ENCODE data around the gene NPAS4. TPM values are rescaled to one million over a fixed set of nuclear protein-coding genes. Genes with fewer than 3 reads are reported as not detected.
A peak's percentile ranks its signal among the peaks of the same experiment; 100 is the strongest.

NPAS4 gene
- 0.03 and 0.08 TPM in 2 replicates for polyA plus RNA-seq (2012; rRNA removed)
- polyA plus RNA-seq (2012; cell fraction: cytosol; rRNA removed) = 0.01 TPM in 1 of 2 replicates, not detected in the other
- 0.12 and 0.21 TPM in 2 replicates for polyA plus RNA-seq (2012; cell fraction: nucleus; rRNA removed)

DNA sequence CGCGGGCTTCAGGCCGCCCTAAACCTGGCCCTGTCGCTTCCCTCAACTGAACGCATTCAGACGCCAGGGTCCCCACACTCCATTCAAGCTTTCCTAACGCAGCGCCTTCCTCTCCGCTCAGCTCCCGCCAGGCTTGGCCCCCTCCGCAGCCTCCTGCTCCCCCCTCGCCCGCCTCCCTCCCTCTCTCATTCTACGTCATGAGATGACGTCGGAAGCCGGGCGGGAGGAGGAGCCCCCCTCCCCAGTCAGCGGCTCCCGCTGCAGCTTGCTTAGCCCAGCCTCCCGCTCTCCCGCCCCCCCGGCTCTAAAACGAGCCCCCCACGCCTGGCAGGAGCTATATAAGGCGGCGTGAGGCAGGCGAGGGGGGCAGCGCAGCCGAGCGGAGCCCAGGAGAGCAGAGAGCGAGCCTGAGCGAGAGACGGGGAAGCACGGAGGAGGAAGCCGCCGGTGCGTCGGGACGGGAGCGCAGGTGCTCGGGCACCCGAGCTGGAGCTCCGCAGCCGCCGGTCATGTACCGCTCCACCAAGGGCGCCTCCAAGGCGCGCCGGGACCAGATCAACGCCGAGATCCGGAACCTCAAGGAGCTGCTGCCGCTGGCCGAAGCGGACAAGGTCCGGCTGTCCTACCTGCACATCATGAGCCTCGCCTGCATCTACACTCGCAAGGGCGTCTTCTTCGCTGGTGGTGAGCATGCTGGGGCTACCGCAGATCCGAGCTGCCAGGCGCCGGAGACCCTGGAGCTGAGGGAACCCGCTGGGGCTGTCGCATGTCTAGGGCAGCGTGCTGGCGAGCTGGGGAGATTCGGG lies at the start of gene NPAS4:
NPAS4 (plus strand) TSS at position 365 of the 806 bp plus-strand sequence; CDS start at position 510, 145 bp downstream.
- Histone ChIP-seq H3K79me2 (ENCODE audit: insufficient read depth) (no peaks in the 10 kb centered on the region), H3F3A (replicated peaks; ENCODE audit: insufficient read depth) (peaks cover 21% of the 10 kb centered on the region), H3K4me2 (peak within 1 kb of the TSS; percentile 70; the same call in 1 of the 2 replicates), H3K9me2 (no peaks in the 10 kb centered on the region), H3K4me1 (ENCODE audit: control insufficient read depth in 1 of 2, insufficient read depth in 2 of 2, low read depth in 1 of 2, low read length in 1 of 2) (peaks cover 4 to 14% of the 10 kb centered on the region in 2 experiments; a peak in 2 of 4 replicates), H3K9ac (no peak within 1 kb of the TSS), H3K27ac (ENCODE audit: low read depth in 2 of 2, low read length in 1 of 2) (no peak within 1 kb of the TSS), H3K9me3 (no peaks in the 10 kb centered on the region), H3K4me3 (ENCODE audit: low read depth in 2 of 2, low read length in 1 of 2) (peak within 1 kb of the TSS in 1 of 2 experiments; percentile 36; a peak in 2 of 4 replicates), H3K36me3 (replicated peaks in 1 of 2; ENCODE audit: control insufficient read depth in 1 of 2, insufficient read depth in 2 of 2, low read length in 1 of 2) (no peaks in the 10 kb centered on the region), H4K20me1 (ENCODE audit: insufficient read depth) (peaks cover 32% of the 10 kb centered on the region), H2AFZ (ENCODE audit: low read depth) (no peak within 1 kb of the TSS), H3K27me3 (ENCODE audit: insufficient read depth) (peaks cover 24% of the 10 kb centered on the region)
- POLR2A ChIA-PET = interaction anchor here (0.6 to 1.1 kb wide), 3 partner anchors 10 to 104 kb away, joined by 3 to 4 read pairs (median 3); partner anchors contain the start of gene CD248
- no peak for TF ChIP-seq SMC3 (IDR thresholded peaks at IDR 0.05; ENCODE audit: low read depth, low read length)
- no peak for TF ChIP-seq YY1 (IDR thresholded peaks at IDR 0.05; ENCODE audit: low read depth)
- TF ChIP-seq, protein P1, sequence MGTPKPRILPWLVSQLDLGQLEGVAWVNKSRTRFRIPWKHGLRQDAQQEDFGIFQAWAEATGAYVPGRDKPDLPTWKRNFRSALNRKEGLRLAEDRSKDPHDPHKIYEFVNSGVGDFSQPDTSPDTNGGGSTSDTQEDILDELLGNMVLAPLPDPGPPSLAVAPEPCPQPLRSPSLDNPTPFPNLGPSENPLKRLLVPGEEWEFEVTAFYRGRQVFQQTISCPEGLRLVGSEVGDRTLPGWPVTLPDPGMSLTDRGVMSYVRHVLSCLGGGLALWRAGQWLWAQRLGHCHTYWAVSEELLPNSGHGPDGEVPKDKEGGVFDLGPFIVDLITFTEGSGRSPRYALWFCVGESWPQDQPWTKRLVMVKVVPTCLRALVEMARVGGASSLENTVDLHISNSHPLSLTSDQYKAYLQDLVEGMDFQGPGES (IDR thresholded peaks at IDR 0.05; ENCODE audit: low read depth, low read length) = no peak
- TF ChIP-seq CHD2 (IDR thresholded peaks at IDR 0.05; ENCODE audit: low read length, partially characterized antibody) = no peak
- no peak for TF ChIP-seq FOXJ3 (CRISPR knock-in tag; IDR thresholded peaks at IDR 0.05)
- no peak for TF ChIP-seq FOXM1 (IDR thresholded peaks at IDR 0.05; ENCODE audit: low read depth)
- no peak for TF ChIP-seq GATA2 (CRISPR knock-in tag; IDR thresholded peaks at IDR 0.05)
- TF ChIP-seq MXI1 (IDR thresholded peaks at IDR 0.05; ENCODE audit: low read depth, low read length) = no peak
- TF ChIP-seq, protein P2, sequence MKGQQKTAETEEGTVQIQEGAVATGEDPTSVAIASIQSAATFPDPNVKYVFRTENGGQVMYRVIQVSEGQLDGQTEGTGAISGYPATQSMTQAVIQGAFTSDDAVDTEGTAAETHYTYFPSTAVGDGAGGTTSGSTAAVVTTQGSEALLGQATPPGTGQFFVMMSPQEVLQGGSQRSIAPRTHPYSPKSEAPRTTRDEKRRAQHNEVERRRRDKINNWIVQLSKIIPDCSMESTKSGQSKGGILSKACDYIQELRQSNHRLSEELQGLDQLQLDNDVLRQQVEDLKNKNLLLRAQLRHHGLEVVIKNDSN (IDR thresholded peaks at IDR 0.05; ENCODE audit: borderline replicate concordance, low read depth) = no peak
- TF ChIP-seq, protein P3, sequence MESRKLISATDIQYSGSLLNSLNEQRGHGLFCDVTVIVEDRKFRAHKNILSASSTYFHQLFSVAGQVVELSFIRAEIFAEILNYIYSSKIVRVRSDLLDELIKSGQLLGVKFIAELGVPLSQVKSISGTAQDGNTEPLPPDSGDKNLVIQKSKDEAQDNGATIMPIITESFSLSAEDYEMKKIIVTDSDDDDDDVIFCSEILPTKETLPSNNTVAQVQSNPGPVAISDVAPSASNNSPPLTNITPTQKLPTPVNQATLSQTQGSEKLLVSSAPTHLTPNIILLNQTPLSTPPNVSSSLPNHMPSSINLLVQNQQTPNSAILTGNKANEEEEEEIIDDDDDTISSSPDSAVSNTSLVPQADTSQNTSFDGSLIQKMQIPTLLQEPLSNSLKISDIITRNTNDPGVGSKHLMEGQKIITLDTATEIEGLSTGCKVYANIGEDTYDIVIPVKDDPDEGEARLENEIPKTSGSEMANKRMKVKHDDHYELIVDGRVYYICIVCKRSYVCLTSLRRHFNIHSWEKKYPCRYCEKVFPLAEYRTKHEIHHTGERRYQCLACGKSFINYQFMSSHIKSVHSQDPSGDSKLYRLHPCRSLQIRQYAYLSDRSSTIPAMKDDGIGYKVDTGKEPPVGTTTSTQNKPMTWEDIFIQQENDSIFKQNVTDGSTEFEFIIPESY (IDR thresholded peaks at IDR 0.05; ENCODE audit: borderline replicate concordance, low read depth) = no peak
- CTCF ChIA-PET = interaction anchor here (0.6 to 22.6 kb wide), 9 partner anchors 6 to 58 kb away, joined by 3 to 617 read pairs (median 19); partner anchors contain the start of genes MRPL11 and NPAS4
- DNase-seq = peak; percentile 89
- 7% methylated on average over 38 of the region's 71 CpGs for WGBS (ENCODE audit: low lambda C conversion rate)

All from SK-N-SH (cell line).